Ovary (tissue), 3 donors: ENCODE results near the gene ZDHHC17.

Experiments
- CTCF ChIP-seq, 3 donors: fragments of 450-650 bp in 2 of 3; fragments of 200-600 bp in 1 of 3; IDR thresholded peaks; one replicate each; pipeline versions ENCODE4 v1.5.1 to v1.8.0; 2016 to 2022; ENCODE audit warnings: antibody characterized with exemption in 3 of 3, mild to moderate bottlenecking in 1 of 3
- EP300 ChIP-seq: sonication (generic); formaldehyde crosslinking; IDR thresholded peaks from one replicate; pipeline ENCODE4 v1.6.1; 2017; ENCODE audit warnings: antibody characterized with exemption
- POLR2A ChIP-seq: fragments of 450-650 bp; IDR thresholded peaks from one replicate; pipeline ENCODE4 v1.6.1; 2017; ENCODE audit warnings: antibody characterized with exemption, mild to moderate bottlenecking, moderate library complexity
- donor health status: DM: no; HTN: no; CAD: no.

- TF ChIP-seq CTCF (IDR thresholded peaks at IDR 0.05): no peak
- no peak for TF ChIP-seq EP300
- no peak for TF ChIP-seq POLR2A
Measured at GRCh38 chr12:76717314-76717713, 46.6 kb upstream of the ZDHHC17 start.
